Liver (tissue), 9 donors: ENCODE measurements around the gene SDK2. TPM values are rescaled to one million over a fixed set of nuclear protein-coding genes. Genes with fewer than 3 reads are reported as not detected.

Experiments used
- DNase-seq: peaks from one replicate; pipeline ENCODE4 v3.0.0-alpha.2; 2017; ENCODE audit warnings: low spot score
- H3K27ac ChIP-seq, 2 donors: one replicate each; pipeline ENCODE4 v1.7.0; 2013; ENCODE audit warnings: inconsistent platforms in 2 of 2, low read length in 2 of 2, control low read depth in 1 of 2, low read depth in 1 of 2, mild to moderate bottlenecking in 1 of 2
- H3K27me3 ChIP-seq, 4 donors: one replicate each; pipeline versions ENCODE4 v1.6.1 to v1.7.0; 2013; ENCODE audit warnings: low read length in 3 of 4, inconsistent platforms in 1 of 4, mild to moderate bottlenecking in 1 of 4, moderate library complexity in 1 of 4; ENCODE audit not compliant: control insufficient read depth in 4 of 4, insufficient read depth in 4 of 4
- H3K36me3 ChIP-seq, 4 donors: one replicate each; pipeline versions ENCODE4 v1.6.1 to v1.7.0; 2013; ENCODE audit warnings: low read length in 3 of 4, mild to moderate bottlenecking in 3 of 4, low read depth in 1 of 4, moderate library complexity in 1 of 4; ENCODE audit not compliant: control insufficient read depth in 4 of 4, insufficient read depth in 3 of 4
- H3K4me1 ChIP-seq, 4 donors: one replicate each; pipeline versions ENCODE4 v1.6.1 to v1.7.0; 2013; ENCODE audit warnings: low read length in 3 of 4, mild to moderate bottlenecking in 3 of 4, moderate library complexity in 1 of 4; ENCODE audit not compliant: control insufficient read depth in 4 of 4, insufficient read depth in 4 of 4
- H3K4me3 ChIP-seq, 3 donors: one replicate each; pipeline versions ENCODE4 v1.6.1 to v1.7.0; 2013; ENCODE audit warnings: low read length in 3 of 3, control low read depth in 1 of 3, low read depth in 1 of 3, mild to moderate bottlenecking in 1 of 3
- H3K9ac ChIP-seq, 2 donors: one replicate each; pipeline ENCODE4 v1.7.0; 2013; ENCODE audit warnings: low read length in 2 of 2, mild to moderate bottlenecking in 2 of 2, moderate library complexity in 2 of 2, control low read depth in 1 of 2, low read depth in 1 of 2
- H3K9me3 ChIP-seq, 4 donors: one replicate each; pipeline versions ENCODE4 v1.6.1 to v1.7.0; 2013; ENCODE audit warnings: low read length in 3 of 4; ENCODE audit not compliant: control insufficient read depth in 4 of 4
- ATF3 ChIP-seq: IDR thresholded peaks from 2 replicates; pipeline ENCODE4 v1.6.1; 2016; ENCODE audit warnings: antibody characterized with exemption
- EGR1 ChIP-seq, 2 donors: IDR thresholded peaks; 2 replicates each; pipeline ENCODE4 v1.6.1; 2016 to 2018; ENCODE audit warnings: antibody characterized with exemption in 2 of 2, low read depth in 2 of 2
- FOXA1 ChIP-seq: IDR thresholded peaks from 2 replicates; pipeline ENCODE4 v1.6.1; 2016; ENCODE audit warnings: antibody characterized with exemption
- GABPA ChIP-seq, 2 donors: IDR thresholded peaks in 1 of 2; conservative IDR thresholded peaks in 1 of 2; 2 replicates each; pipeline ENCODE4 v1.6.1; 2016; ENCODE audit warnings: antibody characterized with exemption in 2 of 2, mild to moderate bottlenecking in 1 of 2, moderate library complexity in 1 of 2
- HNF4G ChIP-seq: IDR thresholded peaks from 2 replicates; pipeline ENCODE4 v1.6.1; 2016; ENCODE audit warnings: antibody characterized with exemption
- JUND ChIP-seq, 2 donors: IDR thresholded peaks; 2 replicates each; pipeline ENCODE4 v1.6.1; 2016; ENCODE audit warnings: antibody characterized with exemption in 2 of 2
- MAX ChIP-seq: IDR thresholded peaks from 2 replicates; pipeline ENCODE4 v1.6.1; 2016; ENCODE audit warnings: antibody characterized with exemption
- NR2F2 ChIP-seq: IDR thresholded peaks from 2 replicates; pipeline ENCODE4 v1.6.1; 2016; ENCODE audit warnings: antibody characterized with exemption
- RAD21 ChIP-seq, 2 donors: IDR thresholded peaks; 2 replicates each; pipeline ENCODE4 v1.6.1; 2016; ENCODE audit warnings: antibody characterized with exemption in 2 of 2, mild to moderate bottlenecking in 2 of 2
- REST ChIP-seq: IDR thresholded peaks from 2 replicates; pipeline ENCODE4 v1.6.1; 2016; ENCODE audit warnings: antibody characterized with exemption, mild to moderate bottlenecking
- RXRA ChIP-seq, 2 donors: IDR thresholded peaks; 2 replicates each; pipeline ENCODE4 v1.6.1; 2017 to 2018; ENCODE audit warnings: antibody characterized with exemption in 2 of 2, mild to moderate bottlenecking in 1 of 2
- TAF1 ChIP-seq: conservative IDR thresholded peaks from 2 replicates; pipeline ENCODE4 v1.6.1; 2016; ENCODE audit warnings: antibody characterized with exemption, mild to moderate bottlenecking
- YY1 ChIP-seq: IDR thresholded peaks from 2 replicates; pipeline ENCODE4 v1.6.1; 2016; ENCODE audit warnings: antibody characterized with exemption, mild to moderate bottlenecking
- ZBTB33 ChIP-seq: IDR thresholded peaks from 2 replicates; pipeline ENCODE4 v1.6.1; 2016; ENCODE audit warnings: antibody characterized with exemption
- WGBS: extraction: QIAGEN DNeasy Blood & Tissue Kit; methylation state at CpG from one replicate; pipeline ENCODE4 v1.1.7; 2013; 5-methylcytosine and 5-hydroxymethylcytosine counted together
- polyA plus RNA-seq, 2 donors: library from polyadenylated mRNA; stranded (reverse) in 1 of 2; unstranded in 1 of 2; fragments of 200-250 nt in 1 of 2; fragments of >200 nt in 1 of 2; fragmentation: Nextera tagmentation in 1 of 2; extraction: Ambion mirVana in 1 of 2; gene quantifications; one replicate each; pipeline versions ENCODE4 v1.2.1 to v1.2.3, GENCODE V29; 2013 to 2015
- total RNA-seq, 2 donors: library from RNA; depleted of rRNA; stranded (reverse); fragments of >200 nt; gene quantifications; one replicate each; pipeline ENCODE4 v1.2.3, GENCODE V29; 2014
- TF ChIP-seq, protein P1 (sequence below): fragments of 150-350 bp; IDR thresholded peaks from 2 replicates; pipeline ENCODE4 v1.5.1; 2017; ENCODE audit warnings: improper control_type of control experiment, low read depth, low read length; ENCODE audit not compliant: missing input control
- donor health status: healthy.
- donor health status: healthy.
- donor health status: healthy.
- donor health status: healthy.
- donor health status: healthy.

The SDK2 gene
- total and polyA plus RNA-seq, 4 donors = 0.05 to 0.42 (median 0.10) TPM

DNA sequence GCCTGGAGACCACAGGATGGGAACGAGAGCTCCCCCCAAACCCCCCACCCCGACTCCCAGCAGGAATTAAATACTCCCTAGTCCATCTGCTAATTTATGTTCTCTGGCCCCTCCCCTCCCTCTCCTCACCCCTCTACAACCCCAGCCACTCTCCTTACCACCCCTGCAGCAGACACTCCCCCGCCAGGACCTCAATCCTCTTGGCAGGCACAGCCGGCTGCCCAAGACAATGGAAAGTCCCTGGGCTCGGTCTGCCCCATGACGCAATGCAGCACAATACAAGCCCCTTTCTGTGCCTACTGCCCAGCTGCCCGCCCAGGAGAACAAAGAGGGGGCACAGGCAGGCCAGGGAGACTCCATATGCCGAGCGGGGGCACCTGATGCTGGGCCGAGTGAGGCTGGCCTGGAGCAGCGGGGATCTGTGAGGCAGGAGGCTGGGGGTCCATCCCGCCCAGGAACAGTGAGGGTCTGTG is 302.2 kb downstream of the SDK2 start:
- WGBS = 55% methylated on average over 12 of the region's 12 CpGs

More for the DNA sequence above, 302.2 kb downstream of the SDK2 start:
- no peaks in the 10 kb centered on the region for H3K36me3 ChIP-seq
- H3K9me3 ChIP-seq = no peaks in the 10 kb centered on the region
- H3K4me1 ChIP-seq = no peaks in the 10 kb centered on the region
- H3K27me3 ChIP-seq = peaks cover 0 to 6% (median 0%) of the 10 kb centered on the region in 4 donors
- no peak overlapping the region for H3K27ac ChIP-seq
- no peak for DNase-seq
- no peak for TF ChIP-seq EGR1 (IDR thresholded peaks at IDR 0.05; ENCODE audit: low read depth in 2 of 2)
- no peak for TF ChIP-seq TAF1
- TF ChIP-seq ATF3 = no peak
- TF ChIP-seq RAD21 (IDR thresholded peaks at IDR 0.05) = no peak
- TF ChIP-seq JUND (IDR thresholded peaks at IDR 0.05) = no peak
- TF ChIP-seq HNF4G = no peak
- TF ChIP-seq YY1 = no peak
- no peak for TF ChIP-seq REST
- TF ChIP-seq MAX = no peak
- TF ChIP-seq, protein P1, sequence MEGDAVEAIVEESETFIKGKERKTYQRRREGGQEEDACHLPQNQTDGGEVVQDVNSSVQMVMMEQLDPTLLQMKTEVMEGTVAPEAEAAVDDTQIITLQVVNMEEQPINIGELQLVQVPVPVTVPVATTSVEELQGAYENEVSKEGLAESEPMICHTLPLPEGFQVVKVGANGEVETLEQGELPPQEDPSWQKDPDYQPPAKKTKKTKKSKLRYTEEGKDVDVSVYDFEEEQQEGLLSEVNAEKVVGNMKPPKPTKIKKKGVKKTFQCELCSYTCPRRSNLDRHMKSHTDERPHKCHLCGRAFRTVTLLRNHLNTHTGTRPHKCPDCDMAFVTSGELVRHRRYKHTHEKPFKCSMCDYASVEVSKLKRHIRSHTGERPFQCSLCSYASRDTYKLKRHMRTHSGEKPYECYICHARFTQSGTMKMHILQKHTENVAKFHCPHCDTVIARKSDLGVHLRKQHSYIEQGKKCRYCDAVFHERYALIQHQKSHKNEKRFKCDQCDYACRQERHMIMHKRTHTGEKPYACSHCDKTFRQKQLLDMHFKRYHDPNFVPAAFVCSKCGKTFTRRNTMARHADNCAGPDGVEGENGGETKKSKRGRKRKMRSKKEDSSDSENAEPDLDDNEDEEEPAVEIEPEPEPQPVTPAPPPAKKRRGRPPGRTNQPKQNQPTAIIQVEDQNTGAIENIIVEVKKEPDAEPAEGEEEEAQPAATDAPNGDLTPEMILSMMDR = no peak
- TF ChIP-seq ZBTB33 = no peak
- no peak for TF ChIP-seq GABPA (IDR thresholded peaks at IDR 0.05 in 1 of 2, conservative IDR thresholded peaks at IDR 0.05 in 1 of 2)
- TF ChIP-seq FOXA1 = no peak
- TF ChIP-seq RXRA (IDR thresholded peaks at IDR 0.05) = no peak
- no peak for TF ChIP-seq NR2F2
- H3K4me3 ChIP-seq = no peak overlapping the region
- H3K9ac ChIP-seq = no peak overlapping the region
